HG03066 (cell line): Measurements from ENCODE around the gene POLD1.

Experiments used
- ATAC-seq: cut with Tn5 transposase; IDR thresholded peaks from one replicate; pipeline ENCODE4 v1.9.1; 2021; ENCODE audit warnings: low read depth; ENCODE audit not compliant: unreplicated experiment

POLD1 gene

DNA sequence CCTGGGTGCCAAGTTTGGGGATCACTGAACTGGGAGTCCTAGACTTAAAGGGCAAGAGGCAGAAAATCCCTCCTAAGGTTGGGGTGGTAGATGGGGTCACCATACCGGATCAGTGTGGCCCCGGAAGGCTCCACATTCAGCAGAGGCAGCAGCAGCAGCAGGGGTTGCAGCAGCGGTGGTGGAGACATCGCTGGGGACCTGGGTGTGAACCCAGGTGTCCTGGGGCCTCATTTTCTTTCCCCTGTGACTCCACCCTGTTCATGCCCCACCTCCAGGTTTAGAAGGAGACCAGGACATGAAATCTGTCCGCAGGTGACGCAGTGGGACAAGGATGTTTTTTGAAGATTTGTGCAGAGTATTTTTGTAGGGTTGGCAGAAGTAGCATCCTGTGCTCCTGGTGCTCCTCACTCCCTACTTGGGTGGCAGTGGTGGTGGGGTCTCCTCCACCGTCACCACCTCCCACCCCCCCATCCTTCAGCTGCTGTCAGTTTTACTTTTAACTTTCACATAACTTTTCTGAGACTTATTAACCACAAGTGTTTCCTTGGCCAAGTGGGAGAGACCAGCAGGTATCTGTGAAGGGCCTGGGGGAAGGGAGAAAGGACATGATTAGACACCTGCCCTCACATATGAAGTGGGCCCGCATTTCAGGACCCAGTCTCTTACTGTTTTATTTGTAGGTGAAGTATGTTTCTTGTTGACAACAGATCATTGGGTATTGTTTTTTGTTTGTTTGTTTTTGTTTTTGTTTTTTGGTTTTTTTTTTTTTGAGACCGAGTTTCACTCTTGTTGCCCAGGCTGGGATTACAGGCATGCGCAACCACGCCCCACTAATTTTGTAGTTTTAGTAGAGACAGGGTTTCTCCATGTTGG is 18.5 kb upstream of the POLD1 start, which contains the start of gene NAPSA:
Gene NAPSA (minus strand): TSS at position 206 of the 873 bp plus-strand sequence. CDS start 18 bp downstream, at position 188.
- ATAC-seq: no peak

DNA sequence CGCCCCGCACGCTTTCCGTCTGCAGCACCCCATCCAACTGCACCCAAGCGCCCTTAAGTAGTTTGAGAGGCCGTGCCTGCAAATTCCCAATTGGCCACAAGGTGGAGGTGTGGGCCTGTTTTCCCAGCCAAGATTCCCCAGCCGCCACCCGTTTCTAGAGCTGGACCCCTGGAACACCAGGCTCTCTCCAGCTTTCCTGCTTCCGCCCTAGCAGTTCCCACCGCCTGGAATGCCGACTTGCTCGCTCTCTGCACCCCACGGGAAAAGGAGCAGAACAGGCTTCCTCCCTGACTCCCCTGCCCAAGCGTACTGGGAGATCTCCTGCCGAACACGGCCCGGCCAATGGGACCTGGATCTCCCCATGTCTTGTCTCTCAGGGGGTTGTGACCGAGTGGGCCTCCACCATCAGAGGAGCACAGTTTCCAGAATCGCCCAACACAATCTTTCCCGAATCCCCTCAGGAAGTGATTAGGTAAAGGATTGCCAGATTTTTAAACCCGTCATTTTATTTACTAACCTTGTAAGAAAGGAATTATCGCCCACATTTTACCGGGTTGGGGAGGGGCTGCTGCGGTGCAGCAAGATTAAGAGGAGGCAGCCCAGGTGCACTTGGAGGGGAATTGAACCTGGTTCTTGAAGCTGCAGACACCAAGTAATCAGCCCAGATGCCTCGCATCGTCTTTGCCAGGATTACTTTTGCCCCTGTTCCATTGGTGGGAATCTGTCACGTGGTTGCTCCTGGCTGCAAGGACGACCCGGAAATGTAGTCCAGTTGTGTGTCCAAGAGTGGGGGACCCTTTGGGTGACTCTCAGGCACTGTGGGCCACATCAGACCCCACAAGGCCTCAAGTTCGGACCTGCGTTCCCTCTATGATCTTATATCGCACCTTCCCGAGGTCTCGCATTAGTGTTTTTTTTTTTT is 15.2 kb upstream of the POLD1 start:
- ATAC-seq: no peak

DNA sequence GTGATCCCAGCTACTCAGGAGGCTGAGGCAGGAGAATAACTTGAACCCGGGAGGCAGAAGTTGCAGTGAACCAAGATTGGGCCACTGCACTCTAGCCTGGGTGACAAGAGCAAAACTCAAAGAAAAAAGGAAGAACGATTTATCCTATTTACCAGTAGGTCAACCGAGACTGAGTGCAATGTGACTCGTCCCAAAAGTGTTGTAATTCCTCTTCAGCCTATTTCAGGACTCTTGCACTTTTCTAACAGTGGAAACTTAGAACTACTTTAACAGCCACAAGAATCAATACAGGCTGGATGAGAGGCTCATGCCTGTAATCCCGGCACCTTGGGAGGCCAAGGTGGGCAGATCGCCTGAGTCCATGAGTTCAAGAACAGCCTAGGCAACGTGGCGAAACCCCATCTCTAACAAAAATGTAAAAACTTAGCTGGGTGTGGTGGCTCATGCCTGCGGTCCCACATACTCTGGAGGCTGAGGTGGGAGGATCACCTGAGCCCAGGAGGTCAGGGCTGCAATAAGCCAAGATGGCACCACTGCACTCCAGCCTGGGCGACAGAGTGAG is 12.2 kb upstream of the POLD1 start:
- no peak for ATAC-seq

DNA sequence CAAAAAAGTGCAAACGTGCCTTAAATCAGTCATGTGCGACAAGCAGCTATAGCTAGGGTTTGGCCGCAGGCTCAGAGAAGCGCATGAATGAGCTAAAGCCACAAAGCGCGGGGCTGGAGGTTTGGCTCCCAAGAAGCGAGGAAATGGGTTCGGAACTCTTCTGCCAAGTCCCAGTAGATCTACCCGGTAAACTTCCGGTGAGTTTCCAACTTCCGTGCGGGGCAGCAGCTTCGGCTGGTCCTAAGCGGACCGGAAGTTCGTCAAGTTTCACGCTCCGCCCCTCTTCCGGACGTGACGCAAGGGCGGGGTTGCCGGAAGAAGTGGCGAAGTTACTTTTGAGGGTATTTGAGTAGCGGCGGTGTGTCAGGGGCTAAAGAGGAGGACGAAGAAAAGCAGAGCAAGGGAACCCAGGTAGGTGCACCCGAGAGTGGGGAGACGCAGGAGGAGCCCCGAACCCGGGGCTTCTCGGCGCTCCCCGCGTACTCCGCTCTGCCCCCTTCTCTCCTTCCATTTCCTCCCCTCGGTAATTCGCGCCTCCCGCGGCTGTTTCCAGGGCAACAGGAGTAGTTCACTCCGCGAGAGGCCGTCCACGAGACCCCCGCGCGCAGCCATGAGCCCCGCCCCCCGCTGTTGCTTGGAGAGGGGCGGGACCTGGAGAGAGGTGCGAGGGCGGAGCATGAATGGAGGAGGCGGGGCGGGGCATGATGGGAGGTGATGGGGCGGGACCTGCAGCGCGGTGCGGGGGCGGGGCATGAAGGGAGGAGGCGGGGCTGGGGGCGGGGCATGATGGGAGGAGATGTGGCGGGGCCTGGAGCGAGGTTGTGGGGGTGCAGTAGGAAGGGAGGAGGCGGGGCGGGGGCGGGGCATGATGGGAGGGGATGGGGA is 7.7 kb upstream of the POLD1 start, which contains the start of gene NR1H2:
Gene NR1H2 (plus strand): TSS at position 292 of the 885 bp plus-strand sequence. CDS start 1,149 bp downstream, outside the sequence.
- ATAC-seq: peak; percentile 78

DNA sequence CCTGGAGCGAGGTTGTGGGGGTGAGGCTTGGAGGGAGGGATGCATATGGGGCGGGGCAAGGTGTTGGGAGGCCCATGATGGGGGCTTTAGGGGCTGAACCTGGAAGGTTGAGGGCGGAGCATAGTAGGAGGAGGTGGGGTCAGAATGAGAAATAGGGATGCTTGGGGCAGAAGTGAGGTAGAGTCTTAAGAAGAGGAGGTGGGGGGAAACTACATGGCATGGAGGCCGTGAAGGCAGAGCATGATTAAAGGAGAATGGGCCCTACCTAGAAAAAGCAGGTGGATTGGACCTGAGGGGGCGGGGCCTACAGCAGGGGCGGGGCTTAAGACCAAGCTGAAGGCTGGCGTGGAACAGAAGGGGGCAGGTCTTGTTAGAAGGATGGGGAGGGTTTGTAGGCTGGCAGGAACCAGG is 7.1 kb upstream of the POLD1 start:
- no peak for ATAC-seq

DNA sequence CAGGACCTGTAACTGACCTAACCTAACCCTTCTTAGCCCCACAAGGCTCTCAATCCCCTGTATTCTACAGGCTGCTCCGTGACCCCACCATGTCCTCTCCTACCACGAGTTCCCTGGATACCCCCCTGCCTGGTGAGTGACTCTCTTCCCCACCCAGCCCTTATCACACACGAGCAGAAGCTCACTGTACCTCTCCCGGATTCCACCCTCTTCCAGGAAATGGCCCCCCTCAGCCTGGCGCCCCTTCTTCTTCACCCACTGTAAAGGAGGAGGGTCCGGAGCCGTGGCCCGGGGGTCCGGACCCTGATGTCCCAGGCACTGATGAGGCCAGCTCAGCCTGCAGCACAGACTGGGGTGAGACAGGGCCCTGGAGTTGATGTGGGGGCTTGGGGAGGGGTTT is 6.6 kb upstream of the POLD1 start:
- ATAC-seq: no peak

DNA sequence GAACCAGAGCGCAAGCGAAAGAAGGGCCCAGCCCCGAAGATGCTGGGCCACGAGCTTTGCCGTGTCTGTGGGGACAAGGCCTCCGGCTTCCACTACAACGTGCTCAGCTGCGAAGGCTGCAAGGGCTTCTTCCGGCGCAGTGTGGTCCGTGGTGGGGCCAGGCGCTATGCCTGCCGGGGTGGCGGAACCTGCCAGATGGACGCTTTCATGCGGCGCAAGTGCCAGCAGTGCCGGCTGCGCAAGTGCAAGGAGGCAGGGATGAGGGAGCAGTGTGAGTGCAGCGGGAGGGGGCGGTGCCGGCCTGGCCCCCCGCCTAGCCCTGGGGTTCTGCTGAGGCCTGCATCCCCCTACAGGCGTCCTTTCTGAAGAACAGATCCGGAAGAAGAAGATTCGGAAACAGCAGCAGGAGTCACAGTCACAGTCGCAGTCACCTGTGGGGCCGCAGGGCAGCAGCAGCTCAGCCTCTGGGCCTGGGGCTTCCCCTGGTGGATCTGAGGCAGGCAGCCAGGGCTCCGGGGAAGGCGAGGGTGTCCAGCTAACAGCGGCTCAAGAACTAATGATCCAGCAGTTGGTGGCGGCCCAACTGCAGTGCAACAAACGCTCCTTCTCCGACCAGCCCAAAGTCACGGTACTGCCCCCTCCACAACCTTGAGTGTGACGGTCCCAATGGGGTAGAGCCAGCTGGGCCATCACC is 5.8 kb upstream of the POLD1 start:
- ATAC-seq: no peak

DNA sequence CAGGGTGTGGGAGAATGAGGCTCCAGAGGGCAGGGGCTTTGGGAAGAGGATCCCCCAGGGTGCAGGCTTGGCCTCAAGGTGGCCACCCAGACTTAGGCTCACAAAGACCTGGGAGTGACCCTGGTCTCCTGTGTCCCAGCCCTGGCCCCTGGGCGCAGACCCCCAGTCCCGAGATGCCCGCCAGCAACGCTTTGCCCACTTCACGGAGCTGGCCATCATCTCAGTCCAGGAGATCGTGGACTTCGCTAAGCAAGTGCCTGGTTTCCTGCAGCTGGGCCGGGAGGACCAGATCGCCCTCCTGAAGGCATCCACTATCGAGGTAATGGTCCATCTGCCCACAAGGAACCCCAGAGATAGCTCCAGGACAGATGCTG is 5.3 kb upstream of the POLD1 start:
- no peak for ATAC-seq

DNA sequence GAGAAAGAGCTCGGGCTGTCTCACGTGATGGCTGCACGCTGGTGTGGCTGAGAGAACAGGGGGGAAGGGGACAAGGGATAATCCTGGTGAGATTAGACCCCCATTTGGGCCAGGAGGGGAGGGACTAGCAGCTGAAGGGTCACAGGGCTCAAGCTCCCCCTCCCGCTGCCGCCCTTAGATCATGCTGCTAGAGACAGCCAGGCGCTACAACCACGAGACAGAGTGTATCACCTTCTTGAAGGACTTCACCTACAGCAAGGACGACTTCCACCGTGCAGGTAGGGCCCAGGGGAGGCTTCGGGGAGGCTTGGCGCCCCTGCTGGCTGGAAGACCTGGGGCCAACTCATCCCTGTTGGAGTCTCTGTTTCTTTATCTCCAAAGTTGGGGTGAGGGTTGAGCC is 4.5 kb upstream of the POLD1 start:
- no peak for ATAC-seq

DNA sequence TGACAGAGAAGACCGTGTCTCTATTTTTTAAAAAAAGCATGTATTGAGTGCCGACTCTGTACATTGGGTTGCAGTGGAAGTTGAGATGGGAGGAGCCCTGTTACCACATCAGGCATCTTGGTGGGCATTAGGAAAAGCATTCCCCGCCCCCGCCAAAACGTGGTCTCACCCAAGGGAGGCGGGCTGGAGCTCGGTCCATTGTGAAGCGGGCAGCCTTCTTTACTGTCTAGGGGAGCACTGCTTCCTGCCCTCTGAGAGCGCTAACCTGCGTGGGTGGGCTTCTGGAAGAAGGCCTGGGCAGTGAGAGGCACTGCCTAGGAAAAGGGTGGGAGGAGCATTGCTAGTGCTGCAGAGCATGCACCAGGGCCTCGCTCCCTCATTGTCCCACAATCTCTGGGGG is 4.0 kb upstream of the POLD1 start:
- ATAC-seq: no peak

DNA sequence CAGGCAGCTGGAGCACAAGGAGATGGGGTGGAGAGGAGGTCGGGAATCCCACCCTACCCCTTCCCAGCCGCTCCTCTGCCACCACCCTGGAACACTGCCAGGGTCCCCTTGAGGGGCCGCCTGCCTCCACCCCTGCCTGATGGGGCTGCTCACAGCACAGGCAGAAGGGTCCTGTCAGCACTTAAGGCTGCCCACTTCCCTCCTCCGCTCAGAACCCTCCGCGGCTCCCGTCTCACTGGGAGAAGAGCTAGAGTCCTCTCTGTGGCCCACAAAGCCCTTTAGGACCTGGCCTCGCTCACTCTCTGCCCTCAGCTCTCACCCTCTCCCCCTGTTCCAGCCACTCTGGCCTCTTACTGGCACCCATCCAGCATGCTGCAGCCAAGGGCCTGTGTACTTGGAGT is 3.4 kb upstream of the POLD1 start:
- ATAC-seq: no peak

DNA sequence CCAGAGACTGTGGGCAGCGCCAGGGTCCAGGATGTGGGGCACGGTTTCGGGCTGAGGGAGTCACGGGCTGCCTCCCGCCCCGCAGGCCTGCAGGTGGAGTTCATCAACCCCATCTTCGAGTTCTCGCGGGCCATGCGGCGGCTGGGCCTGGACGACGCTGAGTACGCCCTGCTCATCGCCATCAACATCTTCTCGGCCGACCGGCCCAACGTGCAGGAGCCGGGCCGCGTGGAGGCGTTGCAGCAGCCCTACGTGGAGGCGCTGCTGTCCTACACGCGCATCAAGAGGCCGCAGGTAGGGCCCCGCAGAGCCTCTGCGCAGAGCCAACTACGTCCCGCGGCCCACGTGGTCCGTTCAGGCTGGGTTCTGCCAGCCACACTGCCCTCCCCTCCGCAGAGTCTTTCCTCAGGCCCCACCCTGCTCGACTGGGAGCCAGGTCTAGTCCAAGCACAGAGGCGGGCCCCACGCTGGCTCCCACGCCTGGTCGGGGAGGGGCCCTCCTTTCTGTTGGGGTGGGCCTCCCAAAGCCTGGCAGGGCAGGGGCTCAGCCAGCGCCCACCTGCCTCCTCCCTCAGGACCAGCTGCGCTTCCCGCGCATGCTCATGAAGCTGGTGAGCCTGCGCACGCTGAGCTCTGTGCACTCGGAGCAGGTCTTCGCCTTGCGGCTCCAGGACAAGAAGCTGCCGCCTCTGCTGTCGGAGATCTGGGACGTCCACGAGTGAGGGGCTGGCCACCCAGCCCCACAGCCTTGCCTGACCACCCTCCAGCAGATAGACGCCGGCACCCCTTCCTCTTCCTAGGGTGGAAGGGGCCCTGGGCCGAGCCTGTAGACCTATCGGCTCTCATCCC is 2.0 kb upstream of the POLD1 start:
- no peak for ATAC-seq

DNA sequence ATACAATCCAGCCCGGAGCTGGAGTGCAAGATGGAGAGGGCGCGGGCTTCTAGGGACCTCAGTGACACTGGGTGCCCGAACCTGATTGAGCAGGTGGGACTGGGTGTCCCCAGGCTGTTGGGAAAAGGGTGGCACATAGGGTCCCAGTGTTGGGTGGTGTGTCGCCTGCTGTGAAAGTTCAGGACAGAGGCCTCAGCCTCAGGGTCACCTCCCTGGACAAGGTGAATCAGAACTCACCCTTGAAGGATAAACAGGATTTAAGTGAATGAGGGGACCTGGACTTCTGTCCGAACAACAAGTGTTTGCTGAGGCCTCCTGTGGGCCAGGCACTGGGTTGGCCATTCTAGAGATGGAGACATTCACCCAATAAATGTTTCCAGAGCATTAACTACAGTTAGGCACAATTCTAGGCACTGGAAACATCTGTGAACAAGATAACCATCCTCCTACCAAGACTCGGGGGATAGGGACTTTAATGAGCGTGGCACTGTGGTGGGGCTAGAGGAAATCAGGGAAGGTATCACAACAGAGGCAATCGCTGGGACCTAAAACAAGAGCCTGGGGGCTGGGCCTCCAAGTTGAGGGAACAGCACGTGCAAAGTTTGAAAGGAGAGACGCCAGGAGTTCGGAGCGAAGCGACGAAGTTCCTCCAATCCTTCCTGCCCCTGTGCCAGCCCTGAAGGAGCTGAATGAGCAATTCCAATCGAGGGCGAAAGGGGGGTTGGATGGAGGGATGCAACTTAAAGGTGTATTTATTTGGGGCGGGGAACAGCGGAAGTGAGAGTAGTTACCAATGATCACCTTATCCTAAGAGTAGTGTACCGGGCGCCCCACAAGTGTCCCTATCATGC is 921 bp upstream of the POLD1 start:
- no peak for ATAC-seq

DNA sequence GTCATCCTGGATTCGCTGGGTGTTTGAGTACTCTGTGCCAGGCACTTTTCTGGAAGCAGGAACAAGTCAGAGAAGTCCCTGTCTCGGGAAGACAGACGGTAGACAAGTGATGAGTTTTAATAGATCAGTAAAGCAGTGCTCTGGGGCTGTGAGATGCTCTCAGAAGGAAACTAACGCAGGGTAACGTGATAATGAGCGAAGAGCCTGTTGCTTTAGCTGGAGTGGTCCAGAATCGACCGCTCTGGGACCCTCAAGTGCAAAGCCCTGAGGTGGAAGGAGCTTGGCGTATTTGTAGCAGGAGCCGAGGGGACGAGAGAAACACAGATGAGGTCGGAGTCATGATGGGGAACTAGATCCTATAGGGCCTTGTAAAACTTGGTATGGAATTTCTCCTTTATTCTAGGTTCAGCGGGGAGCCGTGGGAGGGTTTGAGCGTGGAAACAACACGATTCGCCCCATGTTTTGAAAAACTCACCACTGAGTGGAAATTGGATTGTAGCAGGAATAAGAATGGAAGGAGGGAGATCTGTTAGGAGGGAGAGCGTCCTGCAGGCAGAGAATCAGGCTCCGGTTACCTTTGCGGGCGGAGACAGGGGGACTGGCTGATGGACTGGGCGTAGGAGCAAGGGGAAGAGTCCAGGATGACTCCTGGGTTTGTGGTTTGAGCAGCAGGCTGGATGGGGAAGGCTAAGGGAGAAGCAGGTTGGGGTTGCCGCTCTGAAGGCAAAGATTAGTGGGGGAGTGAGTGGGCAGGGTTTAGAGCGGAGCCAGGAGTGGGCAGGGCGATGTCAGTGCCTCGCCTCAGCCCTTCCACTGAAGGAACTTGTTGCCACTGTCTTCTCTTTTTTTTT is 763 bp downstream of the POLD1 start:
- no peak for ATAC-seq

DNA sequence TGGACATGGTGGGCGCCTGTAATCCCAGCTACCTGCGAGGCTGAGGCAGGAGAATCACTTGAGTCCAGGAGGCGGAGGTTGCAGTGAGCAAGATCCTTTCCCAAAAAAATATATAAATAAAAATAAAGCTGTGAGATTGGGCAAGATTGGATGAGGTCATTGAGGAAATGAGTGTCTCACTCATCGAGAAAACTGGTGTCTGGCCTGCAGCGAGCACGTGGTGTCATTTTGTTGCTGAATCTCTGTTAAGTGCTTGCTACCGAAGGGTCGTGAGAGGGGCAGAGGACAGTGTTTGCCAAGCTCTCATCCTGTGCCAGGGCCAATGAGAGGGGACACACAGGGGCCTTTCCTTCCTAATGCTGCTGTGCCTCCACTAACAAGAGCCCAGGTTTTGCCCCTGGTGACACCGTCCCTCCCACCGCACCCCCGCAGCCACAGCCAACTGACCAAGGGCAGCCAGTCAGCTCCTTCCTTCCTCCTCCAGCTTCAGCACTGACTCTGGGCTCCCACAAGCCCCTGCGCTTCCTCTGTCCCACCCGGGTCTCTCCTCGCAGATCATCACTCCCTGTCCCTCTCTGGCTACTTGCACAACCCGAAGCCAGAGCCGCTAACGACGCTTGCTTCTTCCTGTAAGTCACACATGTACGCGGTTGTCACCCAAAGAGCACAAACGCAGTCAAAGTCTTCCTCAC is 3.2 kb downstream of the POLD1 start:
- ATAC-seq: no peak

DNA sequence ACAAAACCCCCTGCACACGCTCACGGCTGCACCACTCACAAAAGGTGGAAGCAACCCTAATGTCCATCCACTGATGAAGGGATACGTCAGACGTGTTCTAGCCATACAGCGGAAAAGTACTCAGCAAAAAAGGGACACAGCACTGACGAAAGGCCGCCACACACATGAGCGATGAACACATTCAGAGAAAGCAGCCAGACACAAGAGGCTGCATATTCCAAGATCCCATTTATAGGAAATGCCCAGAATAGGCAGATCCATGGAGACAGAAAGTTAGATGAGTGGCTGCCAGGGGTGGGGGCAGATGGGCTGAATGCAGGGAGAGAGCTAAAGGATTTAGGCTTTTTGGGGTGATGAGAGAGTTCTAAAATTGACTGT is 3.7 kb downstream of the POLD1 start:
- ATAC-seq: no peak
